ENCODE data around the gene OVOL3.

OVOL3 gene

DNA sequence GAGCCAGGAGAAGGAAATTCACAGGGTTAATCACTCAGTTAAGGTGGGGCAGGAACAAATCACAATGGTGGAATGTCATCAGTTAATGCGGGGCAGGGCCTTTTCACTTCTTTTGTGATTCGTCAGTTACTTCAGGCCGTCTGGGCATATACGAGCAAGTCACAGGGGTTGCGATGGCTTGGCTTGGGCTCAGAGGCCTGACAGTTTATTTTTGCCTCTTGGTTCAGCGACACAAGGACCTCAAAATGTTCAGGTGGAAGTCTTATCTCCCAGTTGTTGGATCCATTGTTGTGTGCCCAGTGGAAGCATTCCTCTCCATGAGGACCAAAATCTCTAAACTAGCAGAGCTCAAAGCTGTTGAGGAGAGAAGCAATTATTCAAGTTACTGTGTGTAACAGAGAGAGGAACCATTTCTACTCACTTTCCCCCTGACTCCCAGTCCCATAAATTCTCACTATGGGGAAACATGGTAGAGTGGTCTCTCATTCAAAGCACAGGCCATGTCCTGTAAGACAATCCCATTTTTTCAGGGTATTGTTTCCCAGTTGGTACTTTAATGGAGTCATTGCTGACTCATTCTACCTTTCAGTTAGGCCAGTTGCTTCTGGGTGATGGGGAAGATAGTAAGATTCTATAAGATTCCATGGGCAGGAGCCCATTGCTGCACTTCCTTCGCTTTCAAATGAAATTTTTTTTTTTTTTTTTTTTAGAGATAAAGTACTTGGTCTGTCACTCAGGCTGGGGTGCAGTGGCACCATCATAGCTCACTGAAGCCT is 50.1 kb downstream of the OVOL3 start:
- H3K4me1 ChIP-seq (ENCODE audit: control extremely low read depth in 1 of 4, control insufficient read depth in 4 of 4, insufficient read depth in 4 of 4, low read length in 3 of 4) = no peaks in the 10 kb centered on the region
- H3K27me3 ChIP-seq (replicated peaks in 2 of 5; ENCODE audit: control insufficient read depth in 4 of 5, insufficient read depth in 5 of 5, low read length in 4 of 5) = no peaks in the 10 kb centered on the region
- ChIA-PET POLR2A (no interaction called here), CTCF (no interaction called here)
- H3K36me3 ChIP-seq (ENCODE audit: control insufficient read depth in 4 of 4, insufficient read depth in 4 of 4, low read length in 3 of 4) = peaks cover 0 to 4% (median 0%) of the 10 kb centered on the region in 4 experiments
- H3K9me3 ChIP-seq (ENCODE audit: control extremely low read depth in 1 of 5, control insufficient read depth in 4 of 5, insufficient read depth in 2 of 5, low read depth in 1 of 5, low read length in 4 of 5) = no peaks in the 10 kb centered on the region
- no peak overlapping the region for H3K4me3 ChIP-seq (ENCODE audit: control insufficient read depth in 1 of 7, extremely low read depth in 1 of 7, insufficient read depth in 4 of 7, low read depth in 2 of 7, low read length in 6 of 7)
- 98% methylated on average over 7 of the region's 7 CpGs for WGBS (ENCODE audit: insufficient coverage)
- DNase-seq = no peak
- no peak overlapping the region for H3K27ac ChIP-seq (ENCODE audit: insufficient read depth in 1 of 2, low read depth in 1 of 2, low read length in 2 of 2, poor library complexity in 1 of 2, severe bottlenecking in 2 of 2)

Measured in common myeloid progenitor, CD34-positive (primary cell).